AG04449 (cell line): ENCODE measurements around the gene RDH13.

Source experiments
- CTCF ChIA-PET: fragments of 350-600 bp; formaldehyde crosslinking; extraction: SDS; loops from one replicate; lab custom pipeline; 2021; ENCODE audit warnings: antibody characterized with exemption; lab: Yijun Ruan, JAX
- POLR2A ChIA-PET: fragments of 400-600, 350-600 bp; formaldehyde crosslinking; extraction: SDS; loops from one replicate; lab custom pipeline; 2020; ENCODE audit warnings: antibody characterized with exemption, inconsistent platforms; lab: Yijun Ruan, JAX
- DNase-seq: peaks from one replicate; pipeline ENCODE4 v3.0.0-alpha.2; 2010; ENCODE audit warnings: low read depth, low spot score
- H3K4me3 ChIP-seq: 2 replicates; pipeline ENCODE4 v1.5.1; 2011; ENCODE audit warnings: low read depth, mild to moderate bottlenecking, control low read depth, low read length
- TF ChIP-seq, protein P1 (sequence below): IDR thresholded peaks from one replicate; pipeline ENCODE4 v1.5.1; 2011; ENCODE audit warnings: mild to moderate bottlenecking, moderate library complexity, low read length, control low read depth, inconsistent platforms; ENCODE audit not compliant: insufficient read depth; ENCODE audit errors: missing control alignments

The RDH13 gene

DNA sequence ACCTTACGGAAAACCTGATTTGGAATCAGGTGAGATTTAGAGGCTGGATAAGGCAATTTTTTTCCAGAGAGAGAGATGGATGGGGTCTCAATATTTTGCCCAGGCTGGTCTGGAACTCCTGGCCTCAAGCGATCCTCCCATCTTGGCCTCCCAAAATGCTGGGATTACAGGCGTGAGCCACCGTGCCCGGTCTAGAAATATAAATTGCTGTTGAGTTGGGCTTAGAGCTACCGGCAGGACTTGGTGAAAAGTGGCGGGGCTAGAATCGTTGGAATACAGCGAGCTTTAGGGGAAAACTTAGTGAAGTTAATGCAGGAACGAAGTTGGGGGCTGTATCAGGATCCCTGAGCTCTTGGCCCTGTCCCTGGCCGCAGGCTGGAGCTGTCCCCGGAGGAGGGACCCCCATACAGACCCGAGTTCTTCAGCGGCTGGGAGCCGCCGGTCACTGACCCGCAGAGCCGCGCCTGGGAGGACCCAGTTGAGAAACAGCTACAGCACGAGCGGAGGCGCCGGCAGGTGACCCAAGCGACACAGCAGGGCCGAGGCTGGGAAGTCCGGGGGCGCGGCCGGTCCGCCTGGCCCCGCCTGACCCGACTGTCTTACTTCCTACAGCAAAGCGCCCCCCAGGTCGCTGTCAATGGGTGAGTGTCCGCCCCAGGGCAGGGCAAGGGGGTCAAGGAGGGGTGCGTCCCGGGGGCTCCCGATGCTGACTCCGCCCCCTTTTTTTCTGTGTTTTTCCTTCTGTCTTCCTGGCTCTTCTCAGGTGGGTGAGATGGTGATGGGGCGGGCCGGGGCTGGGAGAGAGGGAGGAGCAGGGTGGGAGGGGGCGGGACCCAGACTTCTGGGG is 20.3 kb upstream of the RDH13 start:
- DNase-seq: no peak
- ChIA-PET POLR2A (no interaction called here), CTCF (no interaction called here)
- TF ChIP-seq, protein P1, sequence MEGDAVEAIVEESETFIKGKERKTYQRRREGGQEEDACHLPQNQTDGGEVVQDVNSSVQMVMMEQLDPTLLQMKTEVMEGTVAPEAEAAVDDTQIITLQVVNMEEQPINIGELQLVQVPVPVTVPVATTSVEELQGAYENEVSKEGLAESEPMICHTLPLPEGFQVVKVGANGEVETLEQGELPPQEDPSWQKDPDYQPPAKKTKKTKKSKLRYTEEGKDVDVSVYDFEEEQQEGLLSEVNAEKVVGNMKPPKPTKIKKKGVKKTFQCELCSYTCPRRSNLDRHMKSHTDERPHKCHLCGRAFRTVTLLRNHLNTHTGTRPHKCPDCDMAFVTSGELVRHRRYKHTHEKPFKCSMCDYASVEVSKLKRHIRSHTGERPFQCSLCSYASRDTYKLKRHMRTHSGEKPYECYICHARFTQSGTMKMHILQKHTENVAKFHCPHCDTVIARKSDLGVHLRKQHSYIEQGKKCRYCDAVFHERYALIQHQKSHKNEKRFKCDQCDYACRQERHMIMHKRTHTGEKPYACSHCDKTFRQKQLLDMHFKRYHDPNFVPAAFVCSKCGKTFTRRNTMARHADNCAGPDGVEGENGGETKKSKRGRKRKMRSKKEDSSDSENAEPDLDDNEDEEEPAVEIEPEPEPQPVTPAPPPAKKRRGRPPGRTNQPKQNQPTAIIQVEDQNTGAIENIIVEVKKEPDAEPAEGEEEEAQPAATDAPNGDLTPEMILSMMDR: no peak
- H3K4me3 ChIP-seq: no peak overlapping the region

DNA sequence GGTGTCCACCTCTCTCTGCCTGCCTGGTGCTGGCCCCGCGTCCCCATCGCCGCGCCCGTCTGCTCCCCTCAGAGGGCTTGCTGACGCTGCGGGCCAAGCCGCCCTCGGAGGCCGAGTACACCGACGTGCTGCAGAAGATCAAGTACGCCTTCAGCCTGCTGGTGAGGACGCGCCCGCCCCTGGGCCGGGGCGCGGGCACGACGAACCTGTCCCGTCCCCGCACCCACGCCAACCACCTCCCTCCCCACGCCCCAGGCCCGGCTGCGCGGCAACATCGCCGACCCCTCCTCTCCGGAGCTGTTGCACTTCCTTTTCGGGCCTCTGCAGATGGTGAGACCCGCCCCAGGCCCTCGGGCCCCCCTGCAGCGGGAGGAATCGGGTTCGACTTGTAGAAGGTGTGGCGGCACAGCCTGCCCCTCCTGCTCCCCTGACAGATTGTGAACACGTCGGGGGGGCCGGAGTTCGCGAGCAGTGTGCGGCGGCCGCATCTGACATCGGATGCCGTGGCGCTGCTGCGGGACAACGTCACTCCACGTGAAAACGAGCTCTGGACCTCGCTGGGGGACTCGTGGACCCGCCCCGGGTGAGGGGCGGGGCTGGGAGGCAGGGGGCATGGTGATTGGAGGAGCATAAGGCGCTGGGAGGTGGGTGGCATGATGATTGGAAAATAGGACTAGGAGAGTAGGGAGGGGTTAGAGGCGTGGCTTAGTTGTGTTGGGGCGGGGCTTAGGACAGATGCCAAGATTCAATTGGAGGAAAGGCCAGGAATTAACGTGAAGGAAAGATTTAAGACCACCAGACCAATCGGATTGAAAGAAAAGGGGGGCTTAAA is 19.3 kb upstream of the RDH13 start:
- CTCF ChIA-PET: no interaction called here
- POLR2A ChIA-PET: no interaction called here
- TF ChIP-seq, protein P1: no peak
- H3K4me3 ChIP-seq: no peak overlapping the region
- no peak for DNase-seq

GRCh38 chr19:55081770-55082019 is 18.7 kb upstream of the RDH13 start:
- POLR2A ChIA-PET: no interaction called here

DNA sequence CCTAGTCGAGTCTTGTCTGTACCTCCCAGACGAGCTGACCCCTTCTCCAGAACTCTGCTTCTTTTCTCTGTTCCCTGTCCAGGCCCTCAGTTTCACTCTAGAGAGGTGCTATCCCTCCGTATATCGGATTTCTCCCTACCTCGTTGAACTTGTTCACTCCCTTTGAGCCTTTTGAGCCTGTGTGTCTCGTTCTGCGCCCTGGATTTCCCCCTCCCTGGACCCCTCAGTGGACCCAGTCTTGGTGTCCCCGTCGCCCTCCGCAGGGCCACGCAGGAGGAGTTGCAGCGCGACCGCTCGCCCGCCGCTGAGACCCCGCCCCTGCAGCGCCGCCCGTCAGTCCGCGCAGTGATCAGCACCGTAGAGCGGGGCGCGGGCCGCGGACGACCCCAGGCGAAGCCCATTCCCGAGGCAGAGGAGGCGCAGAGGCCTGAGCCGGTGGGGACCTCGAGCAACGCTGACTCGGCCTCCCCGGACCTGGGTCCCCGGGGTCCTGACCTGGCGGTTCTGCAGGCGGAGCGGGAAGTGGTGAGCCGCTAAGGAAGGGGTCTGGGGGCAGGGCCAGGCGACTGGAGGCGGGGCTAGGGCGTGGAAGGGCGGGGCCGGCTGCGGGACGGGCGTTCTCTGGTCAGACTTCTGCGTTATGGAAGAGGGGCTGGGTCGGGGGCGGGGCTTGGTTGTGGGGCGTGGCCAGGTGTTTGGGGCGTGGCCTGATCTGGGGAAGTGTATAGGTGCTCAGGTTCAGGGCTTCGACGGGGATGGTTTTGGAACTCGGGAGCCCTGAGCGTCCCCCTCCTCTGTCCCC is 18.2 kb upstream of the RDH13 start:
- ChIA-PET POLR2A (no interaction called here), CTCF (interaction anchor here (2.2 kb wide), 1 partner anchor 7 kb away, joined by 7 read pairs; no protein-coding TSS in a partner anchor)
- no peak for DNase-seq

More at GRCh38 chr19:55081770-55082019, 18.7 kb upstream of the RDH13 start:
- TF ChIP-seq, protein P1: no peak
- no peak for DNase-seq
- H3K4me3 ChIP-seq: no peak overlapping the region
- CTCF ChIA-PET: no interaction called here

GRCh38 chr19:55080121-55080967 is 17.4 kb upstream of the RDH13 start:
- ChIA-PET POLR2A (no interaction called here), CTCF (interaction anchor here (2.2 kb wide), 1 partner anchor 8 kb away, joined by 7 read pairs; no protein-coding TSS in a partner anchor)
- H3K4me3 ChIP-seq: peak overlapping the region; percentile 51
- no peak for DNase-seq
- TF ChIP-seq, protein P1: no peak

More for the DNA sequence above, 18.2 kb upstream of the RDH13 start:
- peak overlapping the region; percentile 51 for H3K4me3 ChIP-seq
- TF ChIP-seq, protein P1: no peak
